Right lobe of liver (tissue), 6 donors: ENCODE results near the gene ARMC5. TPM values are rescaled to one million over a fixed set of nuclear protein-coding genes. Genes with fewer than 3 reads are reported as not detected.

ENCODE experiments used
- ATAC-seq, 4 donors: fragments of 200-7000 bp; cut with Tn5 transposase; one replicate each; pipeline ENCODE4 v1.9.1; 2020; ENCODE audit warnings: mild to moderate bottlenecking in 4 of 4, moderate library complexity in 4 of 4
- DNase-seq, 3 donors: peaks; one replicate each; pipeline ENCODE4 v3.0.0-alpha.2; 2020
- H3K27ac ChIP-seq, 3 donors: fragments of 200-600 bp; one replicate each; pipeline ENCODE4 v1.8.0; 2022
- H3K27me3 ChIP-seq, 2 donors: fragments of 200-600 bp; one replicate each; pipeline ENCODE4 v1.8.0; 2022
- H3K36me3 ChIP-seq, 4 donors: fragments of 200-600 bp; sonication (generic) in 1 of 4; one replicate each; pipeline versions ENCODE4 v1.5.1 to v1.8.0; 2017 to 2022; ENCODE audit warnings: control low read depth in 1 of 4
- H3K4me1 ChIP-seq, 4 donors: fragments of 200-600 bp; sonication (generic) in 1 of 4; one replicate each; pipeline versions ENCODE4 v1.5.1 to v1.8.0; 2017 to 2022; ENCODE audit warnings: control low read depth in 1 of 4
- H3K4me3 ChIP-seq, 3 donors: fragments of 200-600 bp; one replicate each; pipeline ENCODE4 v1.8.0; 2022
- H3K9me3 ChIP-seq, 4 donors: fragments of 200-600 bp; sonication (generic) in 1 of 4; one replicate each; pipeline versions ENCODE4 v1.5.1 to v1.8.0; 2017 to 2022; ENCODE audit warnings: control low read depth in 1 of 4
- CTCF ChIP-seq, 4 donors: fragments of 200-600 bp in 3 of 4; fragments of 450-650 bp in 1 of 4; IDR thresholded peaks; one replicate each; pipeline versions ENCODE4 v1.5.1 to v1.8.0; 2016 to 2022; ENCODE audit warnings: antibody characterized with exemption in 4 of 4, mild to moderate bottlenecking in 2 of 4
- POLR2A ChIP-seq: fragments of 450-650 bp; IDR thresholded peaks from one replicate; pipeline ENCODE4 v1.6.1; 2017; ENCODE audit warnings: antibody characterized with exemption, mild to moderate bottlenecking
- WGBS: methylation state at CpG from one replicate; pipeline ENCODE4 v1.1.6; 2018; ENCODE audit warnings: low coverage, low lambda C conversion rate; ENCODE audit not compliant: insufficient coverage; ENCODE audit errors: missing lambda C conversion rate; 5-methylcytosine and 5-hydroxymethylcytosine counted together
- intact Hi-C, 2 donors: fragments of 100-400 bp; cut with DNase I; formaldehyde crosslinking; loops; one replicate each; pipeline versions ENCODE4 v1.11.2 to v1.14.1; 2022
- total RNA-seq, 6 experiments: library from RNA; depleted of rRNA in 2 of 6; stranded (reverse); fragments of >200 nt in 2 of 6; fragmentation: NEBNext Ultra II Directional in 3 of 6; extraction: Animal tissue kit (Norgen Biotek cat#: 25700) in 3 of 6; gene quantifications; one replicate each; pipeline versions ENCODE4 v1.1.0 to v1.2.4, GENCODE V29; 2016 to 2023
- donor health status: DM: no; HTN: yes; CAD: no.
- donor health status: DM: no; HTN: no; CAD: no.
- donor health status: DM: no; HTN: no; CAD: no.
- donor health status: DM: no; HTN: yes; CAD: no.
- donor health status: DM: no; HTN: yes; CAD: no.

ARMC5 gene
- total RNA-seq, 6 experiments from 2014 or later, result 3.9 to 20.9 (median 11.0) TPM

- H3K4me3 ChIP-seq, result no peak overlapping the region
Observed at GRCh38 chr16:31486045-31486444, 26.7 kb downstream of the ARMC5 start.

GRCh38 chr16:31487071-31487719 is 27.9 kb downstream of the ARMC5 start:
- intact Hi-C loops, result no loop called here
- peaks cover 0 to 15% (median 2%) of the 10 kb centered on the region in 4 donors for H3K4me1 ChIP-seq
- H3K27me3 ChIP-seq, result no peaks in the 10 kb centered on the region
- no peaks in the 10 kb centered on the region for H3K9me3 ChIP-seq
- peak overlapping the region; percentile 49 to 57 (median 50) for H3K4me3 ChIP-seq
- no peak for ATAC-seq
- TF ChIP-seq POLR2A (no peak), CTCF (IDR thresholded peaks at IDR 0.05) (no peak)
- peak in 1 of 3 donors; percentile 55 for DNase-seq
- 20% methylated on average over 15 of the region's 48 CpGs for WGBS
- no peak overlapping the region for H3K27ac ChIP-seq
- H3K36me3 ChIP-seq, result peaks cover 0 to 5% (median 0%) of the 10 kb centered on the region in 4 donors

More at GRCh38 chr16:31486045-31486444, 26.7 kb downstream of the ARMC5 start:
- no peaks in the 10 kb centered on the region for H3K36me3 ChIP-seq
- no CpG with 5 or more reads among the region's 5 CpGs for WGBS
- H3K27me3 ChIP-seq, result no peaks in the 10 kb centered on the region
- H3K27ac ChIP-seq, result no peak overlapping the region
- H3K4me1 ChIP-seq, result peaks cover 0 to 15% (median 2%) of the 10 kb centered on the region in 4 donors
- H3K9me3 ChIP-seq, result no peaks in the 10 kb centered on the region
- ATAC-seq, result no peak
- DNase-seq, result peak in 1 of 3 donors; percentile 42
- intact Hi-C loops, result no loop called here
- TF ChIP-seq CTCF (IDR thresholded peaks at IDR 0.05), result no peak
- no peak for TF ChIP-seq POLR2A

- peak overlapping the region; percentile 49 to 57 (median 50) for H3K4me3 ChIP-seq
- no peak for TF ChIP-seq POLR2A
- no peak for TF ChIP-seq CTCF (IDR thresholded peaks at IDR 0.05)
- H3K36me3 ChIP-seq, result peaks cover 0 to 10% (median 2%) of the 10 kb centered on the region in 4 donors
- H3K9me3 ChIP-seq, result no peaks in the 10 kb centered on the region
- H3K4me1 ChIP-seq, result peaks cover 0 to 15% (median 2%) of the 10 kb centered on the region in 4 donors
- 0% methylated on average over 4 of the region's 60 CpGs for WGBS
- no peak overlapping the region for H3K27ac ChIP-seq
- intact Hi-C loops, result no loop called here
- ATAC-seq (peak; percentile 78 to 82 (median 79)), DNase-seq (peak in 2 of 3 donors; percentile 65 to 66)
- no peaks in the 10 kb centered on the region for H3K27me3 ChIP-seq
Observed at GRCh38 chr16:31487720-31488467, 28.6 kb downstream of the ARMC5 start.

GRCh38 chr16:31488468-31489297 is 29.4 kb downstream of the ARMC5 start:
- 71% methylated on average over 11 of the region's 77 CpGs for WGBS
- peak in 1 of 3 donors; percentile 58 for DNase-seq
- no peaks in the 10 kb centered on the region for H3K27me3 ChIP-seq
- H3K27ac ChIP-seq, result no peak overlapping the region
- H3K9me3 ChIP-seq, result no peaks in the 10 kb centered on the region
- H3K4me3 ChIP-seq, result peak overlapping the region in 2 of 3 donors; percentile 49 to 57
- H3K36me3 ChIP-seq, result peaks cover 0 to 18% (median 8%) of the 10 kb centered on the region in 4 donors
- intact Hi-C loops, result no loop called here
- peaks cover 0 to 15% (median 2%) of the 10 kb centered on the region in 4 donors for H3K4me1 ChIP-seq
- TF ChIP-seq CTCF (IDR thresholded peaks at IDR 0.05), result no peak
- peak in 3 of 4 donors; percentile 1 to 23 (median 3) for ATAC-seq
